ENCODE measurements around the gene EML1.

Gene EML1

DNA sequence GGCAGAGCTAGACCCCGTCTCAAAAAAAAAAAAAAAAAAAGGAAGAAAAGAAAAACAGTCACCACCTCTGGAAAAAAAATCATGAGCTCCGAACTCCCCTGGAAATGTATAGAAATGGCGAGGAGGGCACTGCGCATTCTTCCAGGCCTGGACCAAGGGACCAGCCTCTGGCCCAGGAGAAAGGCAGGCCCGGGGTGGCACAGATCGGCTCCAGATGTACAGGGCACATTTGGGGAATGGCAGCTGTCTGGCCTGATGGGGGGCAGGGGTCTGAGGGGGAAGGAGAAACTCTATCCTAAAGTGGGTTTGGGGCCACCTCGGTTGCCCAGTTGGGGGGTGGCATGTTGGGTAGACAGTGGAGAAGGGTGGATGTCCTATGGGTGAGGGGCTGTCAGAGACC lies 46.0 kb upstream of the EML1 start:
- no peak overlapping the region for H3K4me3 ChIP-seq (ENCODE audit: low read depth in 1 of 2, low read length in 1 of 2)

GRCh38 chr14:99747582-99748330 lies 45.5 kb upstream of the EML1 start:
- Histone ChIP-seq H3K4me3 (ENCODE audit: low read depth in 1 of 2, low read length in 1 of 2) (no peak overlapping the region), H3K27me3 (peaks cover 70% of the 10 kb centered on the region), H3K4me1 (ENCODE audit: control insufficient read depth in 1 of 2, insufficient read depth in 1 of 2, low read depth in 1 of 2, low read length in 1 of 2) (no peaks in the 10 kb centered on the region), H3K9me3 (no peaks in the 10 kb centered on the region), H3K36me3 (no peaks in the 10 kb centered on the region), H3K27ac (no peak overlapping the region)
- TF ChIP-seq, protein P1, sequence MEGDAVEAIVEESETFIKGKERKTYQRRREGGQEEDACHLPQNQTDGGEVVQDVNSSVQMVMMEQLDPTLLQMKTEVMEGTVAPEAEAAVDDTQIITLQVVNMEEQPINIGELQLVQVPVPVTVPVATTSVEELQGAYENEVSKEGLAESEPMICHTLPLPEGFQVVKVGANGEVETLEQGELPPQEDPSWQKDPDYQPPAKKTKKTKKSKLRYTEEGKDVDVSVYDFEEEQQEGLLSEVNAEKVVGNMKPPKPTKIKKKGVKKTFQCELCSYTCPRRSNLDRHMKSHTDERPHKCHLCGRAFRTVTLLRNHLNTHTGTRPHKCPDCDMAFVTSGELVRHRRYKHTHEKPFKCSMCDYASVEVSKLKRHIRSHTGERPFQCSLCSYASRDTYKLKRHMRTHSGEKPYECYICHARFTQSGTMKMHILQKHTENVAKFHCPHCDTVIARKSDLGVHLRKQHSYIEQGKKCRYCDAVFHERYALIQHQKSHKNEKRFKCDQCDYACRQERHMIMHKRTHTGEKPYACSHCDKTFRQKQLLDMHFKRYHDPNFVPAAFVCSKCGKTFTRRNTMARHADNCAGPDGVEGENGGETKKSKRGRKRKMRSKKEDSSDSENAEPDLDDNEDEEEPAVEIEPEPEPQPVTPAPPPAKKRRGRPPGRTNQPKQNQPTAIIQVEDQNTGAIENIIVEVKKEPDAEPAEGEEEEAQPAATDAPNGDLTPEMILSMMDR (IDR thresholded peaks at IDR 0.05) = no peak

More for the DNA sequence above, 46.0 kb upstream of the EML1 start:
- H3K27ac ChIP-seq = no peak overlapping the region
- peaks cover 64% of the 10 kb centered on the region for H3K27me3 ChIP-seq
- H3K9me3 ChIP-seq = no peaks in the 10 kb centered on the region
- TF ChIP-seq, protein P1 (IDR thresholded peaks at IDR 0.05) = no peak
- H3K36me3 ChIP-seq = no peaks in the 10 kb centered on the region
- no peaks in the 10 kb centered on the region for H3K4me1 ChIP-seq (ENCODE audit: control insufficient read depth in 1 of 2, insufficient read depth in 1 of 2, low read depth in 1 of 2, low read length in 1 of 2)

- TF ChIP-seq, protein P1 (IDR thresholded peaks at IDR 0.05) = no peak
- Histone ChIP-seq H3K4me3 (ENCODE audit: low read depth in 1 of 2, low read length in 1 of 2) (no peak overlapping the region), H3K27me3 (peaks cover 77% of the 10 kb centered on the region), H3K9me3 (no peaks in the 10 kb centered on the region), H3K27ac (no peak overlapping the region), H3K36me3 (no peaks in the 10 kb centered on the region), H3K4me1 (ENCODE audit: control insufficient read depth in 1 of 2, insufficient read depth in 1 of 2, low read depth in 1 of 2, low read length in 1 of 2) (no peaks in the 10 kb centered on the region)
Observed at GRCh38 chr14:99748529-99748928, 44.7 kb upstream of the EML1 start.

- H3K9me3 ChIP-seq = no peaks in the 10 kb centered on the region
- peaks cover 83% of the 10 kb centered on the region for H3K27me3 ChIP-seq
- no peaks in the 10 kb centered on the region for H3K36me3 ChIP-seq
- no peak overlapping the region for H3K27ac ChIP-seq
- no peak overlapping the region for H3K4me3 ChIP-seq (ENCODE audit: low read depth in 1 of 2, low read length in 1 of 2)
- H3K4me1 ChIP-seq (ENCODE audit: control insufficient read depth in 1 of 2, insufficient read depth in 1 of 2, low read depth in 1 of 2, low read length in 1 of 2) = no peaks in the 10 kb centered on the region
- TF ChIP-seq, protein P1 (IDR thresholded peaks at IDR 0.05) = no peak
Observed at GRCh38 chr14:99749142-99749541, 44.1 kb upstream of the EML1 start.

DNA sequence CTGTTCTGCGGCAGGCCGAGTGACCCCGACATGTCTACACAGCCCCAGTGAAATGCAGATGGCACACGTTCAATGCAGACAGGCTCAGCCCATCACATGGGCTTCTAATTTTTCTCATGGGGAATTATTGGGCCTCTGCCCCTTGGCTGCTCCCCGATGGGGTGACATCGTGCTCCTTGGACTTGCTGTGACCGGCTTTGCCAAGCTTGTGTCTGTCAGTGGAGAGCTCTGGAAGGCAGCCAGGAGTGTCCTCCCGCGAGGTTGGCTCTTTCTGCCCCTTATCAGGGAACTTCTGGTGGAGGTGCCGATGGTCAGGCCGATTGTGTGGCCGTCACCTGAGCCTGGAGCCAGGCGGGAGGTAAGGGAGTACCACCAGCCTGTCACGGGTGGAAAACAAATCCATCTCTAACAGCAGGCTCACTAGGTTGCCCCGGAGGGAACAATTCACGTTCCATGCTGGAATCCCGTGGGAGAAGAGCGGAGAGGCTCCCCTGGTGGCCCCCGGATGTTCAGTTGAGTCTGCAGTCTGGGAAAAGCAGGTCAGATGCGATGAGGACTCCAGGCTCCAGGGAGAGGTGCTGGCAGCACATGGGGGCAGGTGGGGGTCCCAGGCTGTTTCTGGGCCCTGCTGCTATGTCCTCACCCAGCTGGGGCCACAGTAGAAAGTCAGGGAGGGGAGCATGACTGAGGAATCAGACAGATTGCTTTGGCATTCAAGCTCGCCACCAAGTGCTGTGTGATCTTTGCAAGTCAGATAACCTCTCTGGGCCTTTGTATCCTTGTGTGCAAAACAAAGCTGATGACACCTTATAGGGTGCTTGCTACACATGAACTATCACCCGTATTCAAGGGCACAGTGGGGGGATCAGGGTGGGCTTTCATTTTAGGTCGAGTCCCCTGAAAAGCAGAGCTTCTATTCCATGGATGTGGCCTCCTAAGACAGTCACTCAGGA lies 43.2 kb upstream of the EML1 start:
- H3K9me3 ChIP-seq = no peaks in the 10 kb centered on the region
- H3K36me3 ChIP-seq = no peaks in the 10 kb centered on the region
- H3K27ac ChIP-seq = no peak overlapping the region
- peaks cover 87% of the 10 kb centered on the region for H3K27me3 ChIP-seq
- TF ChIP-seq, protein P1 (IDR thresholded peaks at IDR 0.05) = no peak
- no peak overlapping the region for H3K4me3 ChIP-seq (ENCODE audit: low read depth in 1 of 2, low read length in 1 of 2)
- no peaks in the 10 kb centered on the region for H3K4me1 ChIP-seq (ENCODE audit: control insufficient read depth in 1 of 2, insufficient read depth in 1 of 2, low read depth in 1 of 2, low read length in 1 of 2)

Data from neutrophil (primary cell).